Mononuclear cell (primary cell): Measurements from ENCODE around the gene RIOK1. TPM values are rescaled to one million over a fixed set of nuclear protein-coding genes. Genes with fewer than 3 reads are reported as not detected.

Source experiments
- H3K27me3 ChIP-seq: 2 replicates; pipeline ENCODE4 v1.6.0; 2011; ENCODE audit warnings: low read length, control low read depth; ENCODE audit not compliant: insufficient read depth
- H3K4me1 ChIP-seq: 2 replicates; pipeline ENCODE4 v1.5.1; 2011; ENCODE audit warnings: mild to moderate bottlenecking, low read length, control low read depth; ENCODE audit not compliant: insufficient read depth
- H3K4me3 ChIP-seq: 2 replicates; pipeline ENCODE4 v1.5.1; 2011; ENCODE audit warnings: mild to moderate bottlenecking, low read length, moderate library complexity
- H3K9me3 ChIP-seq: 2 replicates; pipeline ENCODE4 v1.5.1; 2011; ENCODE audit warnings: low read depth, mild to moderate bottlenecking, control low read depth, low read length
- total RNA-seq: library from RNA; depleted of rRNA; stranded (reverse); fragments of >200 nt; gene quantifications from one replicate; pipeline ENCODE4 v1.2.3, GENCODE V29; 2012

The RIOK1 gene
- total RNA-seq, 1 donor = 29.4 TPM

DNA sequence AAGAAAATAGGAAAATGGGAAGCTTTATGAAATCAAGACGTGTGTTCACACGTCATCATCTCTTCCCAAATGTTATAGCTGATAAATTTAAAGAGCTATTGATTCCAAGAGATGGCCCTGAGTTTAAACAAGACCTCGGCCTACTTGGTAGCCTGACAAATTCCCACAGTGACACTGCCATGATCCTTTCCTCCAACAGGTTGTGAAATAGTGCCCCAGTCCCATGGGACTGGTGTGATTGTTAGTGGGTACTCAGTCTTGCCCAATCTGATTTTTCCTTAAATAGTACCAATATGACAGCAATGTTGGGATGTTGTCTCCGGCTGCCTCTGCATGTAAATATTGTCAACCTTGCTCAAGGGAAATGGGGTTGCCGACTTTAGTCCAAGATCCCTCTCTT is 34.5 kb downstream of the RIOK1 start:
- Histone ChIP-seq H3K4me3 (no peak overlapping the region), H3K27me3 (no peaks in the 10 kb centered on the region), H3K4me1 (no peaks in the 10 kb centered on the region), H3K9me3 (no peaks in the 10 kb centered on the region)

DNA sequence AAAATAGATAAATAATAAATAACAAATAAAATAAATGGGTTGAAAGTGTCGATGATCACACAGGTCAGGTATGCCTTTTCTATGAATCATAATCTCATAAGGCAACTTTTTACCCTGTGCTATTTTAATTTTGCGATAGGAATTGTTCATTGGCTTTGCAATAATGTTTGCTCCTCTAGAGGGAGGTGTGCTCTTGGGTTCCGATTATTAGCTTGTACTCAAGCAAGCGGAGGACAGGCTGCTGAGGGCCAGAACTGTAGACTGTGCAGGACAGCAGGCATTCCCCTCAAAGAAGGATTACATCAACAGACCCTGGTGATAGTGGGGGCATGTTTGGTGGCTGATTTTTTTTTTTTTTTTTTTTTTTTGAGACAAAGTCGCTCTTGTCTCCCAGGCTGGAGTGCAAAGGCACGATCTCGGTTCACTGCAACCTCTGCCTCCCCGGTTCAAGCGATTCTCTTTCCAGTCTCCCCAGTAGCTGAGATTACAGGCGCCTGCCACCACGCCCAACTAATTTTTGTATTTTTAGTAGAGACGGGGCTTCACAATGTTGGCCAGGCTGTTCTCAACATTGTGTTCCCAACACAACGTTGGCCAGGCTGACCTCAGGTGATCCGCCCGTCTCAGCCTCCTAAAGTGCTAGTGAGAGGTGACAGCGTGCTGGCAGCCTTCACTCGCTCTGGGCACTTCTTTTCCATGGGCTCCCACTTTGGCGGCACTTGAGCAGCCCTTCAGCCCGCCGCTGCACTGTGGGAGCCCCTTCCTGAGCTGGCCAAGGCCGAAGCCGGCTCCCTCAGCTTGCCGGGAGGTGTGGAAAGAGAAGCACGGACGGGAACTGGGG is 35.6 kb downstream of the RIOK1 start:
- no peaks in the 10 kb centered on the region for H3K9me3 ChIP-seq

DNA sequence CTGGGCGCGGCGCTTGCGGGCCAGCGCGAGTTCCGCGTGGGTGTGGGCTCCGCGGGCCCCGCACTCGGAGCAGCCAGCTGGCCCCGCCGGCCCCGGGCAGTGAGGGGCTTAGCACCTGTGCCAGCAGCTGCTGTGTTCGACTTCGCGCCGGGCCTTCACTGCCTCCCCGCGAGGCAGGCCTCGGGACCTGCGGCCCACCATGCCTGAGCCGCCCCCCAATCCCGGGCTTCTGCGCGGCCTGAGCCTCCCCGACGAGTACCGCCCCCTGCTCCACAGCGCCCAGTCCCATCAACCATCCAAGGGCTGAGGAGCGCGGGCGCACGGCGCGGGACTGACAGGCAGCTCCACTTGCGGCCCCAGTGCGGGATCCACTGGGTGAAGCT is 36.2 kb downstream of the RIOK1 start:
- no peak overlapping the region for H3K4me3 ChIP-seq
- no peaks in the 10 kb centered on the region for H3K9me3 ChIP-seq
- H3K27me3 ChIP-seq = no peaks in the 10 kb centered on the region
- H3K4me1 ChIP-seq = peaks cover 4% of the 10 kb centered on the region

More for the DNA sequence above, 35.6 kb downstream of the RIOK1 start:
- no peaks in the 10 kb centered on the region for H3K4me1 ChIP-seq
- H3K4me3 ChIP-seq = no peak overlapping the region
- no peaks in the 10 kb centered on the region for H3K27me3 ChIP-seq

DNA sequence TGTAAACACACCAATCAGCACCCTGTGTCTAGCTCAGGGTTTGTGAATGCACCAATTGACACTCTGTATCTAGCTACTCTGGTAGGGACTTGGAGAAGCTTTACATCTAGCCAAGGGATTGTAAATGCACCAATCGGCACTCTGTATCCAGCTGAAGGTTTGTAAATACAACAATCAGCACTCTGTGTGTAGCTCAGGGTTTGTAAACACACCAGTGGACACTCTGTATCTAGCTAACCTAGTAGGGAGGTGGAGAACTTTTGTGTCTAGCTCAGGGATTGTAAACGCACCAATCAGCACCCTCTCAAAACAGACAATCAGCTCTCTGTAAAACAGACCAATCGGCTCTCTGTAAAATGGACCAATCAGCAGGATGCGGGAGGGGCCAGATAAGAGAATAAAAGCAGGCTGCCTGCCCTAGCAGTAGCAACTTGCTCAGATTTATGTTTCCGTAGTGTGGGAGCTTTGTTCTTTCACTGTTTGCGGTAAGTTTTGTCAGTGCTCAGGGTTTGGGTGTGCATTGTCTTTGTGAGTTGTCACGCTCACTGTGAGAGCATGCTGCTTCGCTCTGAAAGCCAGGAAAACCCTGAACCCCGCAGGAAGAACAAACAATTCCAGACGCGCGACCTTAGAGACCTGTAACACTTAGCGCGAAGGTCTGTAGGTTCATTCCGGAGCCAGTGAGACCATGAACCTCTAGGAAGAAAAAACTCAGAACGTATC is 37.0 kb downstream of the RIOK1 start:
- H3K4me3 ChIP-seq = no peak overlapping the region

DNA sequence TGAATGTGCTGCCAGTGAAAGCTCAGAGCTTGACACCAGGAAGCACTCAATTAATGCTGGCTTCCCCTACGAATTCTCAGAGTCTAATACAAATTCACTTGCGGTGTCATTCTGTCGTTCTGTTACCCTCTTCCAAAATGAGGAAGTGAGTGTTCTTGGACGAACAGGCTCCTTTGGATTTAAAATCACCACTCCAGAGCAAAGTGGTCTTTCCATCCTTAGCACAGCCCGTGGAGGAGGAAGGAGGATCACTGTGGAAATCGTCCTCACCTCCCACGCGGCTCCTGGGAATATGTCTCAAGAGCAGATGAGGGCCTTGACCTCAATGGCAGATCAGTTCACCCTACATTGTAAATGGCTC is 41.7 kb downstream of the RIOK1 start:
- no peak overlapping the region for H3K4me3 ChIP-seq
- no peaks in the 10 kb centered on the region for H3K27me3 ChIP-seq
- H3K4me1 ChIP-seq = peaks cover 21% of the 10 kb centered on the region
- H3K9me3 ChIP-seq = no peaks in the 10 kb centered on the region

More for the DNA sequence above, 37.0 kb downstream of the RIOK1 start:
- Histone ChIP-seq H3K27me3 (no peaks in the 10 kb centered on the region), H3K9me3 (no peaks in the 10 kb centered on the region), H3K4me1 (peaks cover 12% of the 10 kb centered on the region)

DNA sequence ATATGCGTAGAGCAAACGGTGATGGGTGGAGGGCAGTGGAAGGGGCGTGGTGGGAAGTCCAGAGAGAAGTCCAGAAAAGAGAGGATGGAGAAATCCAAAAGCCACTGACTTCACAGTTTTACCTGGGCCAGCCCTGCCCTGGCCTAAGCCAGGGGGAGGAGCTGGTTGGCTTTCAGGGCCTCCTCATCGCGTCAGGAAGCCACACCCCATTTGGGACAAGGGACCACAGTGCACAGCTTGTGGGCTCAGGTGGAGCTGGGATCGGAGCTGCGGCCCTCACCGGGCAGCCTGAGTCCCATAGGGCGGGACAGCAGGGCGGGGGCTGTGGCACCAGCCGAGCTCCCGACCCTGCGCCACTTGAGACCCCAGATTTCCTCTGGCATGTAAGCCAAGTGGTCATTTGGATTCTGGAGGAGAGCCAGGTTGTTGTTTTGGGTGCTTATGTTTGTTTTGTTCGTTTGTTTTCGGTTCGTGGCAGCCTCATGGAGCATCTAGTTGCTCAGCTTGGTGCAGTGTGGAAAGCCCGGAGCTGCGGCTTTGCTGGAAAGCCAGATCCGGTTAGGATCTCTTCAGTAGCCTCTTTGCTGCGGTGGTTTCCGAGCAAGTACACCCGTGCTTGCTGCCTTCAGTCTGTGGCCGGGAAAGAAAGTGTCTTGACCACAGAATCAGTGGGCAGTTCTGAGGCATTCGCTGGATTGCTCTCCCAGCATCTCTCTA is 42.2 kb downstream of the RIOK1 start:
- no peak overlapping the region for H3K4me3 ChIP-seq
- H3K9me3 ChIP-seq = no peaks in the 10 kb centered on the region
- peaks cover 21% of the 10 kb centered on the region for H3K4me1 ChIP-seq
- no peaks in the 10 kb centered on the region for H3K27me3 ChIP-seq

DNA sequence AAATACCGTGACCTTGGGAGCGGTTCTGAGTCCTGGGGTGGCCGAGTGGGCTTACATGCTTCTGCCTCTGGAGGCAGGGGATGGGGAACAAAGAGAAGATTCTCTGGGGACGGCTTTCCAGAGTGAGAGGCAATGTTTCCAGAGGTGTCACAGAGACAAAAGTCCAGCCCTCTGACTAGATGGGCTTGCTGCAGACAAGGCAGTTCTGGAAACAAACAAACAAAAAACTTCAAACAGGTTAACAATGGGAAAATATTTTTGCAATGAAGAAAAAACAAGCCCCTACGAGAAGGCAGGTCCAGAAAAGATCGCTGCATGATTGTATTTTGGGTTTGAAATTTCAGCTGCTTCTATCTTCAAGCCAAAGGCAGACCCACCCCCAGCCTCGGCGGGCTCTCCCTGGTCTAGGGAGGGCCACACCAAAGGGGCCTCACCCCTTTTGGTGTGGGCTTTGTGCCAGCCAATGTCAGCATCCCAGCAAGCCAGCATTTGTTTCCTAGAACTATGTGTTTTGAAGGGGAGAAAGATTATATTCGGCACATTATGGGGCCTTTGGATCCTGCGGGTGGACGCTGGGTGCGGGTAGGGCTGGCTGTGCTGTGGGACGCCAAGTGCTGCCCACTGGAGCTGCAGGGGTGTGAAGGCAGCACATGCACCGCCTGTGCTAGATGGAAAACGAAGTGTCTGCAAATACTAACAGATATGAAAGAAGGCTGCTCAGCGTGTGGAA is 42.9 kb downstream of the RIOK1 start:
- no peak overlapping the region for H3K4me3 ChIP-seq
- no peaks in the 10 kb centered on the region for H3K9me3 ChIP-seq
- no peaks in the 10 kb centered on the region for H3K27me3 ChIP-seq
- peaks cover 21% of the 10 kb centered on the region for H3K4me1 ChIP-seq

DNA sequence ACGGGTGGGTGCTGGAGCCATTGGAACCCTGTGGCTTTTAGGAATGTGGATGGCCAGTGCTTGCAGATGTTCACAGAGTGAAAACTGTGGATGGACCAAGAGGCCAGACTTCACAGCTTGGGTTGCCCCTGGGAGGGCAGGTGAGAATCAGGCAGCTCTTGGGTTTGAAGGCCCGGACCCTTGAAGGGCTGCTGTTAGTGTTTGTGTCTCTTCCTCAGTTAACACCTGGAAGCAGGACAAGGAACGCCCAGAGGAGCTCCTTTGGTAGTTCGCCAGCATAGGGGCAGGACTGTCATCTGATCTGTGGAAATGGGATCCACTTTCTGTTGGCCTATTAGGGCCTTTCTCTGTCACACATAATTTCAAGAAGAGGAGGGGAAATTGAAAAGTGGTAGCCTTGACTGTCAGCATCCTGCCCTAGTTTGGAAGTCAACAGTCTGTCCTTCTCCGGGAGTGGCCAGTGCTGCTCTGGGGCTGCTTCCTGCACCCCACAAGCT is 43.6 kb downstream of the RIOK1 start:
- H3K4me3 ChIP-seq = no peak overlapping the region
- H3K4me1 ChIP-seq = peaks cover 24% of the 10 kb centered on the region
- no peaks in the 10 kb centered on the region for H3K9me3 ChIP-seq
- H3K27me3 ChIP-seq = no peaks in the 10 kb centered on the region

DNA sequence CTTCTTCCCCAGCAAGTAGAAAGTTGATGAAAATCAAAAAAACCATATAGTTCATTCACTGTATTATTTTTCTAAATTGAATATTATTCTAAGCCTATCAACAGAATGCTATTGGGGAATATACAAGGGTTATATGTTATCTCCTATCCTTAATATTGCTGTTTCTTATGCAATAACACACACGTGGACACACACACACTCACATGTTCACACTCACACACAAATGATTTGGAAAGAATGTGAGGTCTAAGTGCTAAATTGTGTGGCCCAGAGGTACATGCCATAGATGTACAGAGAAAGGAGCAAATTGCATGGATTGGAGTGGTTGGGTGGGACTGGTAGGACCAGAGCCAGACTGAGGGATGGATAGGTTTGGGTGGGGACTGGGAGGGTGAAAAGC is 45.1 kb downstream of the RIOK1 start:
- Histone ChIP-seq H3K4me3 (no peak overlapping the region), H3K27me3 (no peaks in the 10 kb centered on the region), H3K4me1 (peaks cover 38% of the 10 kb centered on the region), H3K9me3 (no peaks in the 10 kb centered on the region)

DNA sequence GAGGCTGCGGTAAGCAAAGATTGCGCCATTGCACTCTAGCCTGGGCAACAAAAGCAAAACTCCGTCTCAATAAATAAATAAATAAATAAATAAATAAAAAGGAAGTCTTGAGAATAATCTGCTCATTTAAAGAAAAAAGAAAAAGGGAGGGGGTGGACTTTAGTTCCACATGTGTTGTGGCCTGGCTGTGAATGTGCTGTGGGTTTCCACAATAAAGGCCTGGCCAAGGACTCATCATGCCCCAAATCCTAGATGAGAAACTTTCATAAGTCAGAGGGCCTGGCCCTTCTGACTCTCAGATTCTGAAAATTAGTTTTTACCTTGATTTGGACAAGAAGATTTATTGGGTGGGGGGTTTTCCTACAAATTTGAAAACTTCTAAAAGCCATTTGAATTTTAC is 48.4 kb downstream of the RIOK1 start:
- Histone ChIP-seq H3K9me3 (no peaks in the 10 kb centered on the region), H3K4me3 (no peak overlapping the region), H3K4me1 (peaks cover 28% of the 10 kb centered on the region), H3K27me3 (no peaks in the 10 kb centered on the region)

DNA sequence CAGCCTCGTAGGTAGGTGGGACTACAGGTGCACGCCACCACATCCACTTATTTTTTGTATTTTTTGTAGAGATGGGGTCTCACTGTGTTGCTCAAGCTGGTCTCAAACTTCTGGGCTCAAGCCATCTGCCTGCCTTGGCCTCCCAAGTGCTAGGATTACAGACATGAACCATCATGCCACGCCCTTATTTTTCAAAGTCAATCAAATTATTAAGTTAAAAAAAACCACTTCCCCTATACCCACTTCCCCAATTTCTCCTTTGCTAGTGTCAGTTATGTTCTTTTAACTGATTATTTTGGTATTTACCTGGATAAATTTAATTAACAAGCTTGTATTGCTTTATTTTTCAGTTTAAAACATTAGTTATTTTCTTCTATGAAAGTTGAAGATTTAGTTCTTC is 49.6 kb downstream of the RIOK1 start:
- H3K4me3 ChIP-seq = no peak overlapping the region
- no peaks in the 10 kb centered on the region for H3K27me3 ChIP-seq
- H3K9me3 ChIP-seq = no peaks in the 10 kb centered on the region
- H3K4me1 ChIP-seq = peaks cover 28% of the 10 kb centered on the region

DNA sequence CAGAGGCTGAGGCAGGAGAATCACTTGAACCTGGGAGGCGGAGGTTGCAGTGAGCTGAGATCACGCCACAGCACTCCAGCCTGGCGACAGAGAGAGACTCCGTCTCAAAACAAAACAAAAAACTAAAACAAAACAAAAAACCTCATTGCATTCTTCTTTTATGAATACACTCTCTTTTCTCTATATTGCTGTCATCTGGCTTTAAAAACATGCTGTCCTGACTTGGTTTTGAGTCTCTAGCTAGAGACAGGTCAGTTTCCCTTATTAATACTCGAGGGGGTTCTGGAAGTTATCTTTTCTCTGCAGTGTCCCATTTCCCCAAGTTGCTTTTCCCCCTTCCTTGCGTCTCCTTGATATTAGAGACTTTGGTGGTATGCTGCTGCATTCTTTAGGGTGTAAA is 50.9 kb downstream of the RIOK1 start:
- Histone ChIP-seq H3K4me1 (peaks cover 23% of the 10 kb centered on the region), H3K9me3 (no peaks in the 10 kb centered on the region), H3K27me3 (no peaks in the 10 kb centered on the region), H3K4me3 (no peak overlapping the region)

DNA sequence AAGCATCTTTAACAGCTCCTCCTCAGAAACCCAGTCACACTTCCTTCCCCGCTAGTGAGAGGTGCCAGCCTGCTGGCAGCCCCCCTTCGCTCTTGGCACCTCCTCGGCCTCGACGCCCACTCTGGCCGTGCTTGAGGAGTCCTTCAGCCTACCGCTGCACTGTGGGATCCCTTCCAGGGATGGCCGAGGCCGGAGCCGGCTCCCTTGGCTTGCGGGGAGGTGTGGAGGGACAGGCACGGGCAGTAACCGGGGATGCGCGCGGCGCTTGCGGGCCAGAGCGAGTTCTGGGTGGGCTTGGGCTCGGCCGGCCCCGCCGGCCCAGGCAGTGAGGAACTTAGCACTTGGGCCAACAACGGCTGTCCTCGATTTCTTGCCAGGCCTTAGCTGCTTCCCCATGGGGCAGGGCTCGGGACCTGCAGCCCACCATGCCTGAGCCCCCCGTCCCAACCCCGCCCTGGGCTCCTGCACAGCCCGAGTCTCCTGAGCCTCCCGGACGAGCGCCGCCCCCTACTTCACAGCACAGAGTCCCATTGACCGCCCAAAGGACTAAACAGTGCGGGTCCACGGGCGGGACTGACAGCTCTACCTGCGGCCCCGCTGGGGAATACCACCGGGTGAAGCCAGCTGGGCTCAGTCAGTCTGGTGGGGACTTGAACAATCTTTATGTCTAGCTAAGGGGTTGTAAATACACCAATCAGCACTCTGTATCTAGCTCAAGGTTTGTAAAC is 51.6 kb downstream of the RIOK1 start:
- Histone ChIP-seq H3K9me3 (no peaks in the 10 kb centered on the region), H3K27me3 (no peaks in the 10 kb centered on the region), H3K4me3 (no peak overlapping the region), H3K4me1 (peaks cover 21% of the 10 kb centered on the region)

DNA sequence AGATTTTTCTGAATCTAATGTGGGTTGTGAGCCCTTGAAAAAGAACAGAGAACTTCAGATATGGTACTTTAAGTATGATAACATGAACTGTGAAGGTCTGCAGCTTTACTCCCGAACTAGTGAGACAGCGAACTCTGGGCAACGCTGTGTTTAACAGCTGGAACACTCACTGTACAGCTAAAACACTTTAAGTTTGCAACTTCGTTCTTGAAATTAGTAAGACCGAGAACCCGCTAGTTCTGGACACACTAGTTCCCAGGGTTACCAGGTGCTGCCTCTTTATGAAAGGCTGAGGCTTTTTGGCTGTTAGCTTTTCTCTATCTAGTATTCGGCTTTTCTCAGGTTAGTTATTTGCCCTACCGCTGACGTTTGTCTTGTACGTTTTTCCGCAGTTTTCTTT is 52.9 kb downstream of the RIOK1 start:
- Histone ChIP-seq H3K9me3 (no peaks in the 10 kb centered on the region), H3K4me1 (peaks cover 21% of the 10 kb centered on the region), H3K4me3 (no peak overlapping the region), H3K27me3 (no peaks in the 10 kb centered on the region)
